ENCODE measurements around the gene DPY19L3. TPM values are rescaled to one million over a fixed set of nuclear protein-coding genes. Genes with fewer than 3 reads are reported as not detected.
"Not testable (repeated sequence)": the region's sequence is repeated elsewhere in the genome, so short reads cannot be mapped to it uniquely, and the experiment has no call there.

DPY19L3 gene
- total and polyA plus RNA-seq, 2 donors (not counting 1 experiment from before 2014, with no cell fraction given), result 14.0 to 40.0 TPM

DNA sequence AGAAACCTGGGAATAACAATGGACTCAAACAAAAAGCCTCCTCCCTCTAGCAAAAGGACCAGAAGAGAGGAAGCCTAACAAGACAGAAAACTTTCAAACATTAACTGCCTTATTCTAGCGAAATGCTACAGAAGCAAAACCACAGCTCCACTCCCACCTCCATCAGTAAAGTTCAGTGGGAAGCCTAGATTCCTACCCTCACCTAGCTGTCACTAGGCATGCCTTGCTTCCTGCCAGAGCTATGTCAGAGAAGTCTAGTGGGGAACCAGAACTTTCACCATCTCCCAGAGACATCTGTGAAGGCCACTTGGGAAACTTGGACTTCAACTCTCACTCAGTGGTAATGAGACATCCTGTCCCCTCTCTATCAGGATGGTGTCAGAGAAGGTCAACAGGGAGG, 37.1 kb downstream of the DPY19L3 start:
- ChIA-PET POLR2A (no interaction called here), CTCF (no interaction called here)
- no peaks in the 10 kb centered on the region for H3K9me3 Mint-ChIP-seq (ENCODE audit: insufficient read depth)

GRCh38 chr19:32447534-32447933, 42.0 kb downstream of the DPY19L3 start:
- POLR2A ChIA-PET; H3K4me2 ChIP-seq (replicated peaks; ENCODE audit: low read depth, low read length, poor library complexity, severe bottlenecking); H4K20me1 ChIP-seq (ENCODE audit: control insufficient read depth, insufficient read depth, low read length, poor library complexity, severe bottlenecking); H3K4me3 ChIP-seq (ENCODE audit: control extremely low read depth in 1 of 5, extremely low read depth in 1 of 5, insufficient read depth in 1 of 5, low read depth in 2 of 5, low read length in 4 of 5); H3K27me3 Mint-ChIP-seq; H3K79me2 ChIP-seq (ENCODE audit: control insufficient read depth, insufficient read depth, low read length); H3K27ac Mint-ChIP-seq; H3K4me1 ChIP-seq (ENCODE audit: control insufficient read depth in 2 of 2, insufficient read depth in 2 of 2, low read length in 2 of 2); intact Hi-C loops (cut with micrococcal nuclease); H3K36me3 ChIP-seq (replicated peaks in 1 of 2; ENCODE audit: control extremely low read depth in 1 of 2, control insufficient read depth in 1 of 2, extremely low read depth in 1 of 2, insufficient read depth in 2 of 2, low read length in 1 of 2); H3K27me3 ChIP-seq (replicated peaks in 1 of 4; ENCODE audit: control extremely low read depth in 1 of 4, control insufficient read depth in 3 of 4, insufficient read depth in 4 of 4, low read length in 3 of 4); H3K4me3 Mint-ChIP-seq; H3K9me3 Mint-ChIP-seq (ENCODE audit: insufficient read depth); H3K9ac ChIP-seq (ENCODE audit: low read length); H3K9me3 ChIP-seq (ENCODE audit: control extremely low read depth in 1 of 3, control insufficient read depth in 2 of 3, insufficient read depth in 1 of 3, low read length in 2 of 3); H2AFZ ChIP-seq (ENCODE audit: insufficient read depth, low read depth, low read length, poor library complexity, severe bottlenecking); DNase-seq; CTCF ChIA-PET; ATAC-seq (ENCODE audit: low read depth); H3K27ac ChIP-seq (ENCODE audit: low read length in 2 of 2): not testable (repeated sequence)
- 100% methylated on average over 1 of the region's 5 CpGs for WGBS (ENCODE audit: insufficient coverage)
- peaks cover 12% of the 10 kb centered on the region for H3K4me1 Mint-ChIP-seq

More for the DNA sequence above, 37.1 kb downstream of the DPY19L3 start:
- ATAC-seq (ENCODE audit: low read depth), result no peak
- TF ChIP-seq EZH2 (IDR thresholded peaks at IDR 0.05; ENCODE audit: borderline replicate concordance, insufficient read depth, low read depth, low read length, poor library complexity, severe bottlenecking), result no peak
- no peak for TF ChIP-seq CTCF (IDR thresholded peaks at IDR 0.05)
- no peaks in the 10 kb centered on the region for H3K27me3 ChIP-seq (replicated peaks in 1 of 4; ENCODE audit: control extremely low read depth in 1 of 4, control insufficient read depth in 3 of 4, insufficient read depth in 4 of 4, low read length in 3 of 4)
- 100% methylated on average over 1 of the region's 1 CpG for WGBS (ENCODE audit: insufficient coverage)
- intact Hi-C loops (cut with micrococcal nuclease), result no loop called here
- no peak overlapping the region for H3K9ac ChIP-seq (ENCODE audit: low read length)
- H3K27ac ChIP-seq (ENCODE audit: low read length in 2 of 2), result no peak overlapping the region
- H3K27me3 Mint-ChIP-seq, result no peaks in the 10 kb centered on the region
- H3K79me2 ChIP-seq (ENCODE audit: control insufficient read depth, insufficient read depth, low read length), result no peaks in the 10 kb centered on the region
- H3K4me3 ChIP-seq (ENCODE audit: control extremely low read depth in 1 of 5, extremely low read depth in 1 of 5, insufficient read depth in 1 of 5, low read depth in 2 of 5, low read length in 4 of 5), result no peak overlapping the region
- H3K36me3 ChIP-seq (replicated peaks in 1 of 2; ENCODE audit: control extremely low read depth in 1 of 2, control insufficient read depth in 1 of 2, extremely low read depth in 1 of 2, insufficient read depth in 2 of 2, low read length in 1 of 2), result peaks cover 0 to 2% of the 10 kb centered on the region in 2 experiments
- no peak for DNase-seq
- H3K9me3 ChIP-seq (ENCODE audit: control extremely low read depth in 1 of 3, control insufficient read depth in 2 of 3, insufficient read depth in 1 of 3, low read length in 2 of 3), result no peaks in the 10 kb centered on the region
- no peak overlapping the region for H2AFZ ChIP-seq (ENCODE audit: insufficient read depth, low read depth, low read length, poor library complexity, severe bottlenecking)
- H3K4me1 Mint-ChIP-seq, result no peaks in the 10 kb centered on the region
- H3K27ac Mint-ChIP-seq, result no peak overlapping the region
- H4K20me1 ChIP-seq (ENCODE audit: control insufficient read depth, insufficient read depth, low read length, poor library complexity, severe bottlenecking), result no peaks in the 10 kb centered on the region
- no peak overlapping the region for H3K4me3 Mint-ChIP-seq
- no peaks in the 10 kb centered on the region for H3K4me1 ChIP-seq (ENCODE audit: control insufficient read depth in 2 of 2, insufficient read depth in 2 of 2, low read length in 2 of 2)
- H3K4me2 ChIP-seq (replicated peaks; ENCODE audit: low read depth, low read length, poor library complexity, severe bottlenecking), result no peak overlapping the region

All from B cell (primary cell).